H9 (cell line): Measurements from ENCODE around the gene LRPAP1. TPM values are rescaled to one million over a fixed set of nuclear protein-coding genes. Genes with fewer than 3 reads are reported as not detected.
"Not testable (repeated sequence)": the region's sequence is repeated elsewhere in the genome, so short reads cannot be mapped to it uniquely, and the experiment has no call there.

Experiments
- DNase-seq: peaks from one replicate; pipeline ENCODE4 v3.0.0-alpha.2; 2017
- H2AFZ ChIP-seq: one replicate; pipeline ENCODE4 v1.6.1; 2013; ENCODE audit warnings: mild to moderate bottlenecking, low read length, control low read depth, moderate library complexity
- H2AK5ac ChIP-seq: 2 replicates; pipeline ENCODE4 v1.6.1; 2013; ENCODE audit warnings: low read length, control low read depth, mixed read lengths; ENCODE audit not compliant: insufficient read length
- H2BK120ac ChIP-seq: one replicate; pipeline ENCODE4 v1.6.1; 2013; ENCODE audit warnings: low read depth, mild to moderate bottlenecking, low read length, control low read depth, inconsistent platforms; ENCODE audit not compliant: poor library complexity, severe bottlenecking
- H2BK12ac ChIP-seq: 2 replicates; pipeline ENCODE4 v1.6.1; 2013; ENCODE audit warnings: low read length, control low read depth, mixed read lengths, low read depth; ENCODE audit not compliant: insufficient read length
- H2BK15ac ChIP-seq: 2 replicates; pipeline ENCODE4 v1.6.1; 2013; ENCODE audit warnings: low read depth, low read length, control low read depth
- H2BK20ac ChIP-seq: one replicate; pipeline ENCODE4 v1.6.1; 2013; ENCODE audit warnings: low read depth, mild to moderate bottlenecking, low read length, control low read depth, inconsistent platforms; ENCODE audit not compliant: poor library complexity, severe bottlenecking
- H2BK5ac ChIP-seq: 2 replicates; pipeline ENCODE4 v1.6.1; 2013; ENCODE audit warnings: low read length, control low read depth, mixed read lengths; ENCODE audit not compliant: insufficient read length
- H3K14ac ChIP-seq: 2 replicates; pipeline ENCODE4 v1.6.1; 2013; ENCODE audit warnings: low read length, control low read depth; ENCODE audit not compliant: insufficient read depth
- H3K18ac ChIP-seq: 2 replicates; pipeline ENCODE4 v1.6.1; 2013; ENCODE audit warnings: low read depth, mild to moderate bottlenecking, mixed read lengths, low read length, control low read depth; ENCODE audit not compliant: insufficient read length
- H3K23ac ChIP-seq: 2 replicates; pipeline ENCODE4 v1.6.1; 2013; ENCODE audit warnings: low read length, control low read depth, mixed read lengths, low read depth; ENCODE audit not compliant: insufficient read length
- H3K23me2 ChIP-seq: 2 replicates; pipeline ENCODE4 v1.6.1; 2013; ENCODE audit warnings: low read depth, mild to moderate bottlenecking, mixed read lengths, low read length, control low read depth; ENCODE audit not compliant: insufficient read length, poor library complexity, severe bottlenecking
- H3K27ac ChIP-seq: 2 replicates; pipeline ENCODE4 v1.5.1; 2013; ENCODE audit warnings: low read length, control low read depth, mixed read lengths, low read depth; ENCODE audit not compliant: insufficient read length
- H3K27me3 ChIP-seq: 2 replicates; pipeline ENCODE4 v1.6.1; 2013; ENCODE audit warnings: low read length, control low read depth, inconsistent platforms; ENCODE audit not compliant: insufficient read depth
- H3K4ac ChIP-seq: 2 replicates; pipeline ENCODE4 v1.6.1; 2013; ENCODE audit warnings: low read depth, mild to moderate bottlenecking, control low read depth, inconsistent platforms, low read length, moderate library complexity
- H3K4me1 ChIP-seq: 2 replicates; pipeline ENCODE4 v1.6.1; 2013; ENCODE audit warnings: low read length, control low read depth, inconsistent platforms; ENCODE audit not compliant: insufficient read depth
- H3K4me2 ChIP-seq: 2 replicates; pipeline ENCODE4 v1.6.1; 2013; ENCODE audit warnings: low read length, control low read depth, mixed read lengths; ENCODE audit not compliant: insufficient read length, insufficient read depth
- H3K56ac ChIP-seq: 2 replicates; pipeline ENCODE4 v1.6.1; 2013; ENCODE audit warnings: low read depth, mild to moderate bottlenecking, mixed read lengths, low read length, control low read depth; ENCODE audit not compliant: insufficient read length
- H3K79me1 ChIP-seq: 2 replicates; pipeline ENCODE4 v1.6.1; 2013; ENCODE audit warnings: low read depth, mild to moderate bottlenecking, moderate library complexity, low read length, control low read depth, inconsistent platforms; ENCODE audit not compliant: insufficient read depth, poor library complexity, severe bottlenecking
- H3K79me2 ChIP-seq: 2 replicates; pipeline ENCODE4 v1.6.1; 2013; ENCODE audit warnings: low read length, control low read depth, inconsistent platforms; ENCODE audit not compliant: insufficient read depth
- H3K9ac ChIP-seq: 2 replicates; pipeline ENCODE4 v1.6.1; 2013; ENCODE audit warnings: low read length, control low read depth, mixed read lengths; ENCODE audit not compliant: insufficient read length; ENCODE audit errors: extremely low read depth
- H3K9me3 ChIP-seq: one replicate; pipeline ENCODE4 v1.6.1; 2013; ENCODE audit warnings: low read depth, low read length, inconsistent platforms; ENCODE audit not compliant: control insufficient read depth
- H3T11ph ChIP-seq: one replicate; pipeline ENCODE4 v1.6.1; 2013; ENCODE audit warnings: mild to moderate bottlenecking, low read length, control low read depth, inconsistent platforms
- H4K20me1 ChIP-seq: one replicate; pipeline ENCODE4 v1.6.1; 2013; ENCODE audit not compliant: control insufficient read depth, insufficient read length, insufficient read depth
- H4K5ac ChIP-seq: 2 replicates; pipeline ENCODE4 v1.6.1; 2013; ENCODE audit warnings: low read depth, mild to moderate bottlenecking, mixed read lengths, low read length, control low read depth; ENCODE audit not compliant: insufficient read length
- H4K8ac ChIP-seq: replicated peaks from 2 replicates; pipeline ENCODE4 v1.6.1; 2013; ENCODE audit warnings: low read length, control low read depth, mixed read lengths, low read depth; ENCODE audit not compliant: insufficient read length
- H4K91ac ChIP-seq: 2 replicates; pipeline ENCODE4 v1.6.1; 2013; ENCODE audit warnings: low read depth, mild to moderate bottlenecking, moderate library complexity, mixed read lengths, low read length, control low read depth; ENCODE audit not compliant: insufficient read length
- H3K27ac Mint-ChIP-seq, 3 experiments: 2 replicates in 2 of 3; 3 replicates in 1 of 3; pipeline ENCODE4 v1.8.0; 2020 to 2021; ENCODE audit warnings: mixed read lengths in 3 of 3, mild to moderate bottlenecking in 1 of 3, moderate library complexity in 1 of 3
- H3K27me3 Mint-ChIP-seq: 2 replicates; pipeline ENCODE4 v1.8.0; 2021; ENCODE audit warnings: low read depth, mild to moderate bottlenecking, moderate library complexity, mixed read lengths
- H3K36me3 Mint-ChIP-seq, 3 experiments: 2 replicates in 2 of 3; 3 replicates in 1 of 3; pipeline ENCODE4 v1.8.0; 2020 to 2021; ENCODE audit warnings: low read depth in 3 of 3, mixed read lengths in 3 of 3; ENCODE audit not compliant: insufficient read depth in 1 of 3
- H3K4me1 Mint-ChIP-seq, 2 experiments: 2 replicates each; pipeline ENCODE4 v1.8.0; 2020; ENCODE audit warnings: mixed read lengths in 2 of 2
- H3K4me3 Mint-ChIP-seq, 2 experiments: 2 replicates in 1 of 2; 3 replicates in 1 of 2; pipeline ENCODE4 v1.8.0; 2020 to 2021; ENCODE audit warnings: mild to moderate bottlenecking in 2 of 2, mixed read lengths in 2 of 2, moderate library complexity in 1 of 2
- H3K9me3 Mint-ChIP-seq, 2 experiments: 2 replicates in 1 of 2; 3 replicates in 1 of 2; pipeline ENCODE4 v1.8.0; 2020; ENCODE audit warnings: mild to moderate bottlenecking in 2 of 2, mixed read lengths in 2 of 2, moderate library complexity in 1 of 2
- WGBS: extraction: QIAGEN DNeasy Blood & Tissue Kit; methylation state at CpG from one replicate; pipeline ENCODE4 v1.1.7; 2013; ENCODE audit warnings: missing lambda C conversion rate, low lambda C conversion rate, mixed read lengths; ENCODE audit not compliant: insufficient read length; ENCODE audit errors: extremely low coverage; 5-methylcytosine and 5-hydroxymethylcytosine counted together
- total RNA-seq: library from RNA; stranded (reverse); gene quantifications from 2 replicates; pipeline ENCODE4 v1.2.1, GENCODE V29; 2021

Gene LRPAP1
- total RNA-seq, 1 experiment from 2014 or later, result 85.9 TPM

DNA sequence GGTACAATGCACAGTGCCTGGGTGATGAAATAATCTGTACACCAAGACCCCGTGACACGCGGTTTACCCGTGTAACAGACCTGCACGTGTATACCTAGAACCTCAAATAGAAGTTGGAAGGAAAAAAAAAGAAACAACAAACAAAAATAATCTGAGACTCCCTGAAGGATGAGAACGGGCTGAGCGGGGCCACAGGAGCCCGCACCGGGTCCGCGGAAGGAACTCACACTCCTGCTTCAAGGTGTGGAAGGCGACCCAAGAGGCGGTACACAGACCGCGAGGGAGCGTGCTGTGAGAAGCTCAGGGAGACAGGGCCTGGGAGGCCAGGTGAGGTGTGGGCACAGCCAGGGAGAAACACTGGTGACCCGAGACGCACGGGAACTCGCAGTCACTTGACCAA, 42.1 kb upstream of the LRPAP1 start:
- not testable (repeated sequence) for H2BK20ac ChIP-seq, H3K27ac Mint-ChIP-seq, H3K4me3 Mint-ChIP-seq

More for the DNA sequence above, 42.1 kb upstream of the LRPAP1 start:
- not testable (repeated sequence) for H2BK5ac ChIP-seq, H2AK5ac ChIP-seq, H2BK12ac ChIP-seq, H3K4me2 ChIP-seq, H2BK120ac ChIP-seq, H4K8ac ChIP-seq, H4K5ac ChIP-seq, H3K4me1 ChIP-seq, H3K9ac ChIP-seq, H3K18ac ChIP-seq, H3K4me1 Mint-ChIP-seq, H4K91ac ChIP-seq, H3K9me3 ChIP-seq, H4K20me1 ChIP-seq, H3K79me2 ChIP-seq, H3K79me1 ChIP-seq, H3K36me3 Mint-ChIP-seq, H2AFZ ChIP-seq, H3K9me3 Mint-ChIP-seq, H3K14ac ChIP-seq, H3K23me2 ChIP-seq, H3K27ac ChIP-seq, H3T11ph ChIP-seq, H3K23ac ChIP-seq, H3K56ac ChIP-seq, H2BK15ac ChIP-seq, H3K4ac ChIP-seq, DNase-seq, H3K27me3 ChIP-seq
- H3K27me3 Mint-ChIP-seq, result peaks cover 46% of the 10 kb centered on the region
- no CpG with 5 or more reads among the region's 20 CpGs for WGBS
